ENCODE results near the gene GNG4.
"Not testable (repeated sequence)": the region's sequence is repeated elsewhere in the genome, so short reads cannot be mapped to it uniquely, and the experiment has no call there.

The GNG4 gene

GRCh38 chr1:235648954-235649367 is 623 bp downstream of the GNG4 start:
- peak; percentile 62 for DNase-seq

- no peak for DNase-seq
Observed at GRCh38 chr1:235648407-235648907, 1.1 kb downstream of the GNG4 start.

GRCh38 chr1:235647537-235647936 is 2.0 kb downstream of the GNG4 start:
- not testable (repeated sequence) for DNase-seq

- DNase-seq = no peak
Observed at GRCh38 chr1:235646463-235646862, 3.1 kb downstream of the GNG4 start.

- DNase-seq = no peak
Observed at GRCh38 chr1:235644693-235645305, 4.8 kb downstream of the GNG4 start.

- no peak for DNase-seq
Observed at GRCh38 chr1:235643837-235644692, 5.5 kb downstream of the GNG4 start.

GRCh38 chr1:235642943-235643371 is 6.6 kb downstream of the GNG4 start:
- no peak for DNase-seq

GRCh38 chr1:235642011-235642942 is 7.3 kb downstream of the GNG4 start:
- peak; percentile 70 for DNase-seq

- DNase-seq = no peak
Observed at GRCh38 chr1:235640580-235640979, 9.0 kb downstream of the GNG4 start.

- DNase-seq = no peak
Observed at GRCh38 chr1:235639226-235640205, 10.1 kb downstream of the GNG4 start.

GRCh38 chr1:235638612-235639011 is 11.0 kb downstream of the GNG4 start:
- not testable (repeated sequence) for DNase-seq

- DNase-seq = no peak
Observed at GRCh38 chr1:235637756-235638534, 11.6 kb downstream of the GNG4 start.

- no peak for DNase-seq
Observed at GRCh38 chr1:235635938-235636662, 13.5 kb downstream of the GNG4 start.

- no peak for DNase-seq
Observed at GRCh38 chr1:235632506-235633401, 16.8 kb downstream of the GNG4 start.

- DNase-seq = no peak
Observed at GRCh38 chr1:235631816-235632215, 17.8 kb downstream of the GNG4 start.

GRCh38 chr1:235628316-235629005 is 21.1 kb downstream of the GNG4 start:
- DNase-seq = no peak

GRCh38 chr1:235625831-235626230 is 23.8 kb downstream of the GNG4 start:
- DNase-seq = no peak

GRCh38 chr1:235625340-235625739 is 24.2 kb downstream of the GNG4 start:
- DNase-seq = no peak
